Liver (tissue), 9 donors: ENCODE measurements around the gene DCTPP1. TPM values are rescaled to one million over a fixed set of nuclear protein-coding genes. Genes with fewer than 3 reads are reported as not detected.

Experiments
- DNase-seq: peaks from one replicate; pipeline ENCODE4 v3.0.0-alpha.2; 2017; ENCODE audit warnings: low spot score
- H3K27ac ChIP-seq, 2 donors: one replicate each; pipeline ENCODE4 v1.7.0; 2013; ENCODE audit warnings: inconsistent platforms in 2 of 2, low read length in 2 of 2, control low read depth in 1 of 2, low read depth in 1 of 2, mild to moderate bottlenecking in 1 of 2
- H3K27me3 ChIP-seq, 4 donors: one replicate each; pipeline versions ENCODE4 v1.6.1 to v1.7.0; 2013; ENCODE audit warnings: low read length in 3 of 4, inconsistent platforms in 1 of 4, mild to moderate bottlenecking in 1 of 4, moderate library complexity in 1 of 4; ENCODE audit not compliant: control insufficient read depth in 4 of 4, insufficient read depth in 4 of 4
- H3K36me3 ChIP-seq, 4 donors: one replicate each; pipeline versions ENCODE4 v1.6.1 to v1.7.0; 2013; ENCODE audit warnings: low read length in 3 of 4, mild to moderate bottlenecking in 3 of 4, low read depth in 1 of 4, moderate library complexity in 1 of 4; ENCODE audit not compliant: control insufficient read depth in 4 of 4, insufficient read depth in 3 of 4
- H3K4me1 ChIP-seq, 4 donors: one replicate each; pipeline versions ENCODE4 v1.6.1 to v1.7.0; 2013; ENCODE audit warnings: low read length in 3 of 4, mild to moderate bottlenecking in 3 of 4, moderate library complexity in 1 of 4; ENCODE audit not compliant: control insufficient read depth in 4 of 4, insufficient read depth in 4 of 4
- H3K4me3 ChIP-seq, 3 donors: one replicate each; pipeline versions ENCODE4 v1.6.1 to v1.7.0; 2013; ENCODE audit warnings: low read length in 3 of 3, control low read depth in 1 of 3, low read depth in 1 of 3, mild to moderate bottlenecking in 1 of 3
- H3K9ac ChIP-seq, 2 donors: one replicate each; pipeline ENCODE4 v1.7.0; 2013; ENCODE audit warnings: low read length in 2 of 2, mild to moderate bottlenecking in 2 of 2, moderate library complexity in 2 of 2, control low read depth in 1 of 2, low read depth in 1 of 2
- H3K9me3 ChIP-seq, 4 donors: one replicate each; pipeline versions ENCODE4 v1.6.1 to v1.7.0; 2013; ENCODE audit warnings: low read length in 3 of 4; ENCODE audit not compliant: control insufficient read depth in 4 of 4
- FOXA2 ChIP-seq: IDR thresholded peaks from 2 replicates; pipeline ENCODE4 v1.6.1; 2016; ENCODE audit warnings: antibody characterized with exemption
- GABPA ChIP-seq, 2 donors: IDR thresholded peaks in 1 of 2; conservative IDR thresholded peaks in 1 of 2; 2 replicates each; pipeline ENCODE4 v1.6.1; 2016; ENCODE audit warnings: antibody characterized with exemption in 2 of 2, mild to moderate bottlenecking in 1 of 2, moderate library complexity in 1 of 2
- HNF4A ChIP-seq, 2 donors: conservative IDR thresholded peaks; 2 replicates each; pipeline ENCODE4 v1.6.1; 2016; ENCODE audit warnings: antibody characterized with exemption in 2 of 2, mild to moderate bottlenecking in 2 of 2
- HNF4G ChIP-seq: IDR thresholded peaks from 2 replicates; pipeline ENCODE4 v1.6.1; 2016; ENCODE audit warnings: antibody characterized with exemption
- JUND ChIP-seq, 2 donors: IDR thresholded peaks; 2 replicates each; pipeline ENCODE4 v1.6.1; 2016; ENCODE audit warnings: antibody characterized with exemption in 2 of 2
- NR2F2 ChIP-seq: IDR thresholded peaks from 2 replicates; pipeline ENCODE4 v1.6.1; 2016; ENCODE audit warnings: antibody characterized with exemption
- RAD21 ChIP-seq, 2 donors: IDR thresholded peaks; 2 replicates each; pipeline ENCODE4 v1.6.1; 2016; ENCODE audit warnings: antibody characterized with exemption in 2 of 2, mild to moderate bottlenecking in 2 of 2
- RXRA ChIP-seq, 2 donors: IDR thresholded peaks; 2 replicates each; pipeline ENCODE4 v1.6.1; 2017 to 2018; ENCODE audit warnings: antibody characterized with exemption in 2 of 2, mild to moderate bottlenecking in 1 of 2
- SP1 ChIP-seq: IDR thresholded peaks from 2 replicates; pipeline ENCODE4 v1.6.1; 2018; ENCODE audit warnings: antibody characterized with exemption, mild to moderate bottlenecking
- TAF1 ChIP-seq: conservative IDR thresholded peaks from 2 replicates; pipeline ENCODE4 v1.6.1; 2016; ENCODE audit warnings: antibody characterized with exemption, mild to moderate bottlenecking
- YY1 ChIP-seq: IDR thresholded peaks from 2 replicates; pipeline ENCODE4 v1.6.1; 2016; ENCODE audit warnings: antibody characterized with exemption, mild to moderate bottlenecking
- WGBS: extraction: QIAGEN DNeasy Blood & Tissue Kit; methylation state at CpG from one replicate; pipeline ENCODE4 v1.1.7; 2013; 5-methylcytosine and 5-hydroxymethylcytosine counted together
- polyA plus RNA-seq, 2 donors: library from polyadenylated mRNA; stranded (reverse) in 1 of 2; unstranded in 1 of 2; fragments of 200-250 nt in 1 of 2; fragments of >200 nt in 1 of 2; fragmentation: Nextera tagmentation in 1 of 2; extraction: Ambion mirVana in 1 of 2; gene quantifications; one replicate each; pipeline versions ENCODE4 v1.2.1 to v1.2.3, GENCODE V29; 2013 to 2015
- total RNA-seq, 2 donors: library from RNA; depleted of rRNA; stranded (reverse); fragments of >200 nt; gene quantifications; one replicate each; pipeline ENCODE4 v1.2.3, GENCODE V29; 2014
- TF ChIP-seq, protein P1 (sequence below): fragments of 150-350 bp; IDR thresholded peaks from 2 replicates; pipeline ENCODE4 v1.5.1; 2017; ENCODE audit warnings: improper control_type of control experiment, low read depth, low read length; ENCODE audit not compliant: missing input control
- TF ChIP-seq, protein P2 (sequence below): IDR thresholded peaks from 2 replicates; pipeline ENCODE4 v1.6.1; 2016; ENCODE audit warnings: antibody characterized with exemption
- TF ChIP-seq, protein P3 (sequence below): IDR thresholded peaks from 2 replicates; pipeline ENCODE4 v1.6.1; 2016; ENCODE audit warnings: antibody characterized with exemption
- TF ChIP-seq, protein P4 (sequence below): IDR thresholded peaks from 2 replicates; pipeline ENCODE4 v1.6.1; 2016; ENCODE audit warnings: antibody characterized with exemption
- donor health status: healthy.
- donor health status: healthy.
- donor health status: healthy.
- donor health status: healthy.
- donor health status: healthy.

Gene DCTPP1
- total and polyA plus RNA-seq, 4 donors, result 6.0 to 18.8 (median 15.0) TPM

DNA sequence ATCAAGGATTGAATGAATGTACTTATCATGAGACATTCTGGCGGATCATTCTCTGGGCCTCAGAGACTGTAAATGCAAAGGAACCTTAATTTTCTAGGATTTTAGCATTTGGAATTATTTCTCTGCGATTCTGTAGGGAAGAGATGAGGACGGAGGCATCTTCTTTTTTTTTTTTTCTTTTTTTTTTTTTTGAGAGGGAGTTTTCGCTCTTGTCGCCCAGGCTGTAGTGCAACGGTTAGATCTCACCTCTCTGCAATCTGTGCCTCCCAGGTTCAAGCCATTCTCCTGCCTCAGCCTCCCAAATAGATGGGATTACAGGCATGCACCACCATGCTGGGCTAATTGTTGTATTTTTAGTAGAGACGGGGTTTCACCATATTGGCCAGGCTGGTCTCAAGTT lies 44.9 kb upstream of the DCTPP1 start:
- Histone ChIP-seq H3K36me3 (no peaks in the 10 kb centered on the region), H3K27me3 (no peaks in the 10 kb centered on the region), H3K9me3 (no peaks in the 10 kb centered on the region), H3K9ac (no peak overlapping the region), H3K4me1 (peaks cover 4 to 14% (median 8%) of the 10 kb centered on the region in 4 donors), H3K27ac (no peak overlapping the region), H3K4me3 (no peak overlapping the region)
- DNase-seq, result no peak
- WGBS, result 91% methylated on average over 7 of the region's 7 CpGs
- TF ChIP-seq HNF4A (conservative IDR thresholded peaks at IDR 0.05) (no peak), RXRA (IDR thresholded peaks at IDR 0.05) (no peak), FOXA2 (no peak), SP1 (no peak), TAF1 (no peak), HNF4G (no peak), GABPA (IDR thresholded peaks at IDR 0.05 in 1 of 2, conservative IDR thresholded peaks at IDR 0.05 in 1 of 2) (no peak)
- TF ChIP-seq, protein P1, sequence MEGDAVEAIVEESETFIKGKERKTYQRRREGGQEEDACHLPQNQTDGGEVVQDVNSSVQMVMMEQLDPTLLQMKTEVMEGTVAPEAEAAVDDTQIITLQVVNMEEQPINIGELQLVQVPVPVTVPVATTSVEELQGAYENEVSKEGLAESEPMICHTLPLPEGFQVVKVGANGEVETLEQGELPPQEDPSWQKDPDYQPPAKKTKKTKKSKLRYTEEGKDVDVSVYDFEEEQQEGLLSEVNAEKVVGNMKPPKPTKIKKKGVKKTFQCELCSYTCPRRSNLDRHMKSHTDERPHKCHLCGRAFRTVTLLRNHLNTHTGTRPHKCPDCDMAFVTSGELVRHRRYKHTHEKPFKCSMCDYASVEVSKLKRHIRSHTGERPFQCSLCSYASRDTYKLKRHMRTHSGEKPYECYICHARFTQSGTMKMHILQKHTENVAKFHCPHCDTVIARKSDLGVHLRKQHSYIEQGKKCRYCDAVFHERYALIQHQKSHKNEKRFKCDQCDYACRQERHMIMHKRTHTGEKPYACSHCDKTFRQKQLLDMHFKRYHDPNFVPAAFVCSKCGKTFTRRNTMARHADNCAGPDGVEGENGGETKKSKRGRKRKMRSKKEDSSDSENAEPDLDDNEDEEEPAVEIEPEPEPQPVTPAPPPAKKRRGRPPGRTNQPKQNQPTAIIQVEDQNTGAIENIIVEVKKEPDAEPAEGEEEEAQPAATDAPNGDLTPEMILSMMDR, result no peak
- TF ChIP-seq, protein P2, sequence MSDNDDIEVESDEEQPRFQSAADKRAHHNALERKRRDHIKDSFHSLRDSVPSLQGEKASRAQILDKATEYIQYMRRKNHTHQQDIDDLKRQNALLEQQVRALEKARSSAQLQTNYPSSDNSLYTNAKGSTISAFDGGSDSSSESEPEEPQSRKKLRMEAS, result no peak
- TF ChIP-seq, protein P3, sequence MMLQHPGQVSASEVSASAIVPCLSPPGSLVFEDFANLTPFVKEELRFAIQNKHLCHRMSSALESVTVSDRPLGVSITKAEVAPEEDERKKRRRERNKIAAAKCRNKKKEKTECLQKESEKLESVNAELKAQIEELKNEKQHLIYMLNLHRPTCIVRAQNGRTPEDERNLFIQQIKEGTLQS, result no peak
- TF ChIP-seq, protein P4, sequence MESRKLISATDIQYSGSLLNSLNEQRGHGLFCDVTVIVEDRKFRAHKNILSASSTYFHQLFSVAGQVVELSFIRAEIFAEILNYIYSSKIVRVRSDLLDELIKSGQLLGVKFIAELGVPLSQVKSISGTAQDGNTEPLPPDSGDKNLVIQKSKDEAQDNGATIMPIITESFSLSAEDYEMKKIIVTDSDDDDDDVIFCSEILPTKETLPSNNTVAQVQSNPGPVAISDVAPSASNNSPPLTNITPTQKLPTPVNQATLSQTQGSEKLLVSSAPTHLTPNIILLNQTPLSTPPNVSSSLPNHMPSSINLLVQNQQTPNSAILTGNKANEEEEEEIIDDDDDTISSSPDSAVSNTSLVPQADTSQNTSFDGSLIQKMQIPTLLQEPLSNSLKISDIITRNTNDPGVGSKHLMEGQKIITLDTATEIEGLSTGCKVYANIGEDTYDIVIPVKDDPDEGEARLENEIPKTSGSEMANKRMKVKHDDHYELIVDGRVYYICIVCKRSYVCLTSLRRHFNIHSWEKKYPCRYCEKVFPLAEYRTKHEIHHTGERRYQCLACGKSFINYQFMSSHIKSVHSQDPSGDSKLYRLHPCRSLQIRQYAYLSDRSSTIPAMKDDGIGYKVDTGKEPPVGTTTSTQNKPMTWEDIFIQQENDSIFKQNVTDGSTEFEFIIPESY, result no peak

DNA sequence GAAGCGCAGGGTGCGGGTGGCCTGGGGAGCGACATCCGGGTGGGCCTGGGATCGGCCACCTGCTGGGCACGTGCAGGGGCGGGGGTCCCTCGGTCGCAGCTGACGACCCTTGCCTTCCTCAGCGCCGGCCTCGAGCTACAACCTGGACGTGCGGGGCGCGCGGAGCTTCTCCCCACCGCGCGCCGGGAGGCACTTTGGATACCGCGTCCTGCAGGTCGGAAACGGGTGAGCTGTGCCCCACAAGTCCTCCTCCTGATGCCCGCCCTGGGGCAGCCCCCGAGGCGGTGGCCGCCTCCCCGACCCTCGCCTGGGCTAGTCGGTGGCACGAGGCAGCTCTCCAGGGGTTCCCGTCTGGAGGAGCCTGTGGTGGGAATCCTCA lies 44.2 kb upstream of the DCTPP1 start:
- Histone ChIP-seq H3K4me3 (peak overlapping the region in 1 of 3 donors; percentile 9), H3K4me1 (peaks cover 4 to 14% (median 8%) of the 10 kb centered on the region in 4 donors), H3K36me3 (no peaks in the 10 kb centered on the region), H3K27ac (peak overlapping the region in 1 of 2 donors; percentile 70), H3K9me3 (no peaks in the 10 kb centered on the region), H3K9ac (no peak overlapping the region), H3K27me3 (no peaks in the 10 kb centered on the region)
- WGBS, result 76% methylated on average over 35 of the region's 35 CpGs
- no peak for DNase-seq
- TF ChIP-seq, protein P3, result no peak
- TF ChIP-seq RAD21 (IDR thresholded peaks at IDR 0.05) (no peak), GABPA (IDR thresholded peaks at IDR 0.05 in 1 of 2, conservative IDR thresholded peaks at IDR 0.05 in 1 of 2) (no peak), SP1 (no peak), YY1 (no peak), NR2F2 (no peak), TAF1 (no peak), JUND (IDR thresholded peaks at IDR 0.05) (no peak)
- TF ChIP-seq, protein P4, result no peak
- TF ChIP-seq, protein P1, result no peak
